Type B pancreatic cell (in vitro differentiated cells): ENCODE data around the gene N4BP2L1. TPM values are rescaled to one million over a fixed set of nuclear protein-coding genes. Genes with fewer than 3 reads are reported as not detected.

Source experiments
- DNase-seq: peaks from one replicate; pipeline ENCODE4 v3.0.0; 2021; ENCODE audit warnings: mixed read lengths; ENCODE audit not compliant: unreplicated experiment; ENCODE audit errors: extremely low spot score
- H3K27ac Mint-ChIP-seq: 2 replicates; pipeline ENCODE4 v1.8.0; 2021; ENCODE audit warnings: mild to moderate bottlenecking, mixed read lengths
- H3K27me3 Mint-ChIP-seq: 2 replicates; pipeline ENCODE4 v1.8.0; 2021; ENCODE audit warnings: mixed read lengths
- H3K36me3 Mint-ChIP-seq: 2 replicates; pipeline ENCODE4 v1.8.0; 2021; ENCODE audit warnings: mixed read lengths
- H3K4me1 Mint-ChIP-seq: one replicate; pipeline ENCODE4 v1.8.0; 2021; ENCODE audit warnings: mixed read lengths; ENCODE audit not compliant: unreplicated experiment
- H3K4me3 Mint-ChIP-seq: 2 replicates; pipeline ENCODE4 v1.8.0; 2021; ENCODE audit warnings: mild to moderate bottlenecking, mixed read lengths
- H3K9me3 Mint-ChIP-seq: 2 replicates; pipeline ENCODE4 v1.8.0; 2021; ENCODE audit warnings: mixed read lengths
- CTCF ChIP-seq: fragments of 200-600 bp; sonication (generic); conservative IDR thresholded peaks from 2 replicates; pipeline ENCODE4 v1.5.0; 2021; ENCODE audit warnings: antibody characterized with exemption, mild to moderate bottlenecking
- total RNA-seq: library from RNA; stranded (reverse); gene quantifications from 2 replicates; pipeline ENCODE4 v1.2.1, GENCODE V29; 2021; ENCODE audit warnings: low replicate concordance

N4BP2L1 gene
- total RNA-seq, 1 donor from 2014 or later = 7.4 TPM

GRCh38 chr13:32446220-32446619 lies 18.3 kb upstream of the N4BP2L1 start:
- H3K27me3 Mint-ChIP-seq = no peaks in the 10 kb centered on the region
- no peak overlapping the region for H3K4me3 Mint-ChIP-seq
- peaks cover 13% of the 10 kb centered on the region for H3K4me1 Mint-ChIP-seq
- H3K9me3 Mint-ChIP-seq = no peaks in the 10 kb centered on the region
- no peak for TF ChIP-seq CTCF
- H3K27ac Mint-ChIP-seq = no peak overlapping the region
- DNase-seq = no peak
- peaks cover 4% of the 10 kb centered on the region for H3K36me3 Mint-ChIP-seq

- no peaks in the 10 kb centered on the region for H3K27me3 Mint-ChIP-seq
- H3K9me3 Mint-ChIP-seq = no peaks in the 10 kb centered on the region
- no peak overlapping the region for H3K27ac Mint-ChIP-seq
- peaks cover 13% of the 10 kb centered on the region for H3K4me1 Mint-ChIP-seq
- TF ChIP-seq CTCF = no peak
- no peak overlapping the region for H3K4me3 Mint-ChIP-seq
- H3K36me3 Mint-ChIP-seq = peaks cover 4% of the 10 kb centered on the region
- no peak for DNase-seq
Observed at GRCh38 chr13:32445461-32445860, 17.5 kb upstream of the N4BP2L1 start.

GRCh38 chr13:32443111-32443510 lies 15.2 kb upstream of the N4BP2L1 start:
- Mint-ChIP-seq H3K27me3 (no peaks in the 10 kb centered on the region), H3K9me3 (no peaks in the 10 kb centered on the region), H3K4me3 (no peak overlapping the region), H3K4me1 (peaks cover 9% of the 10 kb centered on the region), H3K27ac (no peak overlapping the region), H3K36me3 (peaks cover 4% of the 10 kb centered on the region)
- no peak for DNase-seq
- peak; percentile 49 for TF ChIP-seq CTCF

GRCh38 chr13:32438871-32439270 lies 10.9 kb upstream of the N4BP2L1 start:
- Mint-ChIP-seq H3K4me3 (no peak overlapping the region), H3K27me3 (no peaks in the 10 kb centered on the region), H3K9me3 (no peaks in the 10 kb centered on the region), H3K27ac (no peak overlapping the region), H3K4me1 (no peaks in the 10 kb centered on the region), H3K36me3 (peaks cover 4% of the 10 kb centered on the region)
- DNase-seq = no peak
- no peak for TF ChIP-seq CTCF

- Mint-ChIP-seq H3K4me3 (no peak overlapping the region), H3K36me3 (peaks cover 4% of the 10 kb centered on the region), H3K4me1 (peaks cover 6% of the 10 kb centered on the region)
Observed at GRCh38 chr13:32432856-32433255, 4.9 kb upstream of the N4BP2L1 start.

More at GRCh38 chr13:32432856-32433255, 4.9 kb upstream of the N4BP2L1 start:
- H3K27ac Mint-ChIP-seq = no peak overlapping the region
- H3K27me3 Mint-ChIP-seq = peaks cover 3% of the 10 kb centered on the region
- no peak for DNase-seq
- no peaks in the 10 kb centered on the region for H3K9me3 Mint-ChIP-seq
- TF ChIP-seq CTCF = no peak
